NCI-H128 (cell line): ENCODE data around the gene RPS6KC1.
A peak's percentile ranks its signal among the peaks of the same experiment; 100 is the strongest.
"Not testable (repeated sequence)": the region's sequence is repeated elsewhere in the genome, so short reads cannot be mapped to it uniquely, and the experiment has no call there.

Experiments used
- DNase-seq: peaks from one replicate; lab custom pipeline; 2025; ENCODE audit not compliant: unreplicated experiment; lab: John Stamatoyannopoulos, UW

Gene RPS6KC1, protein sequence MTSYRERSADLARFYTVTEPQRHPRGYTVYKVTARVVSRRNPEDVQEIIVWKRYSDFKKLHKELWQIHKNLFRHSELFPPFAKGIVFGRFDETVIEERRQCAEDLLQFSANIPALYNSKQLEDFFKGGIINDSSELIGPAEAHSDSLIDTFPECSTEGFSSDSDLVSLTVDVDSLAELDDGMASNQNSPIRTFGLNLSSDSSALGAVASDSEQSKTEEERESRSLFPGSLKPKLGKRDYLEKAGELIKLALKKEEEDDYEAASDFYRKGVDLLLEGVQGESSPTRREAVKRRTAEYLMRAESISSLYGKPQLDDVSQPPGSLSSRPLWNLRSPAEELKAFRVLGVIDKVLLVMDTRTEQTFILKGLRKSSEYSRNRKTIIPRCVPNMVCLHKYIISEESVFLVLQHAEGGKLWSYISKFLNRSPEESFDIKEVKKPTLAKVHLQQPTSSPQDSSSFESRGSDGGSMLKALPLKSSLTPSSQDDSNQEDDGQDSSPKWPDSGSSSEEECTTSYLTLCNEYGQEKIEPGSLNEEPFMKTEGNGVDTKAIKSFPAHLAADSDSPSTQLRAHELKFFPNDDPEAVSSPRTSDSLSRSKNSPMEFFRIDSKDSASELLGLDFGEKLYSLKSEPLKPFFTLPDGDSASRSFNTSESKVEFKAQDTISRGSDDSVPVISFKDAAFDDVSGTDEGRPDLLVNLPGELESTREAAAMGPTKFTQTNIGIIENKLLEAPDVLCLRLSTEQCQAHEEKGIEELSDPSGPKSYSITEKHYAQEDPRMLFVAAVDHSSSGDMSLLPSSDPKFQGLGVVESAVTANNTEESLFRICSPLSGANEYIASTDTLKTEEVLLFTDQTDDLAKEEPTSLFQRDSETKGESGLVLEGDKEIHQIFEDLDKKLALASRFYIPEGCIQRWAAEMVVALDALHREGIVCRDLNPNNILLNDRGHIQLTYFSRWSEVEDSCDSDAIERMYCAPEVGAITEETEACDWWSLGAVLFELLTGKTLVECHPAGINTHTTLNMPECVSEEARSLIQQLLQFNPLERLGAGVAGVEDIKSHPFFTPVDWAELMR

DNA sequence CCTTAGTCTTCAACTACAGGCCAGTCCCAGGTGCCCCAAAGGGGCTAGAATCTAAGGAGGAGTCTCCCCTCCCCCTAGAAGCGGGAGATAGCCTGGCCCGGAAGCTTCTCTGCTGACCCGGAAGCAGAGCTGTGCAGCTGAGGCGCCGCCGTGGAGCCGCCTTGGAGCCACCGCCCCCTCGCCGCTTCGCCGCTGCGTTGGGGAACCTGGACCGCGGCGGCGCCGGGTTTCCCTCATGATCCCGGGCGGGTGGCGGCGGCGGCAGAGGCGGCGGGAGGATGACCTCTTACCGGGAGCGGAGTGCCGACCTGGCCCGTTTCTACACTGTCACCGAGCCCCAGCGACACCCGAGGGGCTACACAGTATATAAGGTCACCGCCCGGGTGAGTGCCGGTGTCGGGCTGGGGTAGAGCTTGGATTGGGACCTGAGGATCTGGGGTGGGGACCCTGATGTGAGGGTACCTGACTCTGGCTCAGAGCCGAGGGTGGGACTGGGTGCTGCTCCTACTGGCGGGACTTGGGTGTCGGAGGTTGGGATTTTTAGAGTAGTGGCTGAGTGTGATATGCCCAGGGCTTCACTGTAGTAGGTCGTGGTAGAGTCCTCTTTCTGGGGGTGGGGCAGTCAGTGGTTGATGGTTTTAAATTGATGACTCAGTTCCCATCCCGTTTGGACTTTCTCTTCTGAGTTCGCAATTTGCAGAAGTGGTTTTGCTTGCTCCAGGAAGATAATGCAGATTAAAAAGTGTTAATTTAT is at the start of gene RPS6KC1:
TSS of gene RPS6KC1 (plus strand) at position 115 of the 754 bp plus-strand sequence. CDS start at position 279, 164 bp downstream.
- DNase-seq = peak; percentile 36

DNA sequence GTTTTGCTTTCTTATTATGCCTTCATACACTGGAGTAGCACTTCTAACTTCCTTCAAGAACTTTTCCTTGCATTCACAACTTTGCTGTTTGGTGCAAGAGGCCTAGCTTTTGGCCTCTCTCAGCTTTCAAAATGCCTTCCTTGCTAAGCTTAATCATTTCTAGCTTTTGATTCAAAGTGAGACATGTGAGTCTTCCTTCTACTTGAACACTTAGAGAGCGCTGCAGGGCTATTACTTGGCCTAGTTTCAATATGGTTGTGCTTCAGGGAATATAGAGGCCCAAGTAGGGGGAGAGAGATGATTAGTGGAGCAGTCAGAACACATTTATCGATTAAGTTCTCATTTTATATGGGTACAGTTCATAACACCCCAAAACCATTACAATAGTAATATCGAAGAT is 47.8 kb upstream of the RPS6KC1 start:
- no peak for DNase-seq

DNA sequence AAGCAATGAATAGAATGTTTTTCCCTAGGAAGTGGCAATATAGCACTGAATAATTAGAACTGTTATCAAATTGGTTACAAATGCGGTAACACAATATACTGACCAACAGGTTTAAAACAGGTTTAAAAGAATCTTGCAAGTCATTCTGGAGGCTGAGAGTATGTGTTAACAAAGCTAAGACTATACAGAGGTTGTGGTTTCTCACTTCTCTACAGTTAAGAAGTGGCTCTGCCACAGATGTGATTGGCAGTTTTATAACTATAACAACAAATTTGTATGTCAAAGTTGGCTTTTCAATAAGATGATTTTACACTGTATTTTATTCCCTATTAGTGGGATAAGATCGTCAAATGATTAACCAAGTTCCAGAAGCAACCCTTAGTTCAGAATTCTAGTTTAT is 42.5 kb upstream of the RPS6KC1 start:
- no peak for DNase-seq

DNA sequence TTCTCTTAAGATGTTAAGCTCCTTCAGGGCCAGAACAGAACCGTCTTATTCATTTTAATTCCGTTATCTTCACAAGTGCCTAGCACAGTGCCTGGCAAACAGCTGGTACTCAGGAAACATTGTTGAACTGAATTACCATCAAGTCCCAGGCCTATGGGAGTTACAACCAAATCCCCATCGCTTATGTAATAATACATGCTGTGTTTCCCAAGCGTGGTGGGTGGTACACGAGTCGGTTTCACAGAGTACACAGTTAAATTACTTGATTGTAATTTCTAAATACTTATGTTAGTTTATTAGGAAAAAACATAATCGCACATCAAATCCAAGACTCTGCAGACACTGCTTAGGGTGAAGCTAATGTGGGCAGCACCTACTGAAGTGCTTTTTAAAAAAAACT is 36.4 kb upstream of the RPS6KC1 start:
- DNase-seq = no peak

DNA sequence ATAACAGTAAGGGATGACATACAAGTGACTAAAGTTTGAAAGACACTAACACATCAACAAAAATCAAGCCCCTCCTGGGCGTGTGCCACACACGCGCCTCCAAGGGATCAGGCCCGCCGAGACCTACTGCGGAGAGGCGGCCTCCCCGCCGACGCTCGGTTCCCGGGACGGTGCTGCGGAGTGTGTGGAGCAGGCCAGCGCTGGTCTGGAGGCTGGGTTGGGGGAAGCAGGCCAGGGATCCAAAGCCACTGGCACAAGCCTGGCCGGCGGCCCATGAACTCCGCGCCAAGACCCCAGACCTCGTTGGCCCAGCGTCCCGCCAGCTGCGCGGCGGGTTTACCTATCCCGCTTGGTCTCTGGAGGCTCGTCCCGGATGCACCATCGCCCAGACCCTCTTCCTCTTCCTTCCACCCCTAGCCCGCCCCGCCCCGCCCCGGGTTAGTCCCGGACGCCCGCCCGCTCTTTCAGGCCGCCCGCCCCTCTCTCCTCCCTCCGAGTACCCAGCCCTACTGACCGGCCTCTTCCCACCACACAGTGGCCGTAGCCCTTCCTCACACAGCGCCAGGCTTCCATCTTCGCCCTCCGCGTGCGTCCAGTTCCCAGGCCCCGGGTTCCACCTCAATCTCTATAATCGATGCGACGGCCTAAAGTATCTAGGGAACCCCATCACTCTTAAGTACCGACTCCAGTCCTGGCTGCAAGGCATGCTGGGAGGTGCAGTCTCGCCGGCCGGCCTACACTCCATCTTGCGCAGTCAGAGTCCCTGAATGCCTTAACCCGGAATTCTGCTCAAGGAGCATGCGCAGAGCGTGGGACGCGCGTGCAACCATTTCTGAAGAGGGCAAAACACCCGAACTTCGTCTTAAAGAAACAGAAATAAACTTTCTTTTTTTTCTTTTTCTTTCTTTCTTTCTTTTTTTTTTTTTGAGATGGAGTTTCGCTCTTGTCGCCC is 35.7 kb upstream of the RPS6KC1 start, which contains the start of gene ANGEL2:
TSS of gene ANGEL2 (minus strand) at position 769 of the 952 bp plus-strand sequence. CDS start at position 573, 196 bp downstream.
- peak; percentile 97 for DNase-seq

DNA sequence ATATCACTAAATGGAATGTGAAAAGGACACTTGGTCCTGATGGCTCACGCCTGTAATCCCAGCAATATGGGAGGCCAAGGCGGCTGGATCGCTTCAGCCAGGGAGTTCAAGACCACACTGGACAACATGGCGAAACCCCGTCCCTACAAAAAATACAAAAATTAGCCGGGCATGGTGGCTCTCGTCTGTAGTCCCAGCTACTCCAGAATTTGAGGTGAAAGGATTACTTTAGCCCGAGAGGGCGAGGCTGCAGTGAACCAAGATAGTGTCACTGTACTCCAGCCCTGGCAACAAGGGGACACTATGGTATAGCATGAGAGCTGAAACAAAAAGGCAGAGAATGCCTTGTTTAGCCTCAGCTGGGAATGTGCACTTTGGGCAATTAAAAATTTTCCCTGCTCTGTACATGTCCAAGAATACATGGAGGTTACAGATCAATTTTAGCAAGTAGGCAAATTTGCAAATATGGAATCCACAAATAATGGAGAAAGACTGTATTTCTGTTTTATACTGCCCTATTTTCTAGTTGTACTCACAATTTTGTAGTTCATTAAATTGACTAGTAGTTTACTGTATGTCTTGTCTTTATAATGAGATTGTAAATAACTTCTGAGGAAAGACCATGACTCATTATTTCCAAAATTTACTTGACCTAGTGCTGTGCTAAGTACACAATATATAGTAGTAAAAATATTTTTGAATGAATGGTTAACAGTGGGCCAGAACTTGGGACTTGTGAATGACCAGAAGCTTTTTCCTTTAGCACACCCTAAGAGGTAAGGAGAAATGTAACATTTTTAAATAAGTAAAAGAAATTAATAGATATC is 33.4 kb upstream of the RPS6KC1 start:
- DNase-seq = no peak

DNA sequence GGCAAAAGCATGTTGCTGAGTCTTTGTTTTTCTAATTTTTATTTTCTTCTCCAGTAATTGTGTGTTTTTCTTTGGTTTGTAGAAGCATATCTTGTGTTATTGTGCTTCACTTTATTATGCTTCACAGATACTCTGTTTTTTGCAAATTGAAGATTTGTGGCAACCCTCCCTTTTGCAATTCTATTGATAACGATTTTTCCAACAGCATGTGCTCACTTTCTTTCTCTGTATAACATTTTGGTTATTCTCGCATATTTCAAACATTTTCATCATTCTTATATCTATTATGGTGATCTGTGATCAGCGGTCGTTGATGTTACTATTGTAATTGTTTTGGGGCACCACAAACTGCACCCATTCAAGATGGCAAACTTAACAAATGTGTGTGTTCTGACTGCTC is 31.6 kb upstream of the RPS6KC1 start:
- DNase-seq = no peak

DNA sequence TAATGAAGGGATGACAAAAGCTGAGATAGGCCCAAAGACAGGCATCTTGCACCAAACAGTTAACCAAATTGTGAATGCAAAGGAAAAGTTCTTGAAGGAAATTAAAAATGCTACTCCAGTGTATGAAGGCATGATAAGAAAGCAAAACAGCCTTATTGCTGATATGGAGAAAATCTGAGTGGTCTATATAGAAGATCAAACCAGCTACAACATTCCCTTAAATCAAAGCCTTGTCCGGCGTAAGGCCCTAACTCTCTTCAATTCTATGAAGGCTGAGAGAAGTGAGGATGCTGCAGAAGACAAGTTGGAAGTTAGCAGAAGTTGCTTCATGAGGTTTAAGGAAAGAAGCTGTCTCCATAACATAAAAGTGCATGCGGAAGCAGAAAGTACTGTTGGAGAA is 31.0 kb upstream of the RPS6KC1 start:
- DNase-seq = no peak

DNA sequence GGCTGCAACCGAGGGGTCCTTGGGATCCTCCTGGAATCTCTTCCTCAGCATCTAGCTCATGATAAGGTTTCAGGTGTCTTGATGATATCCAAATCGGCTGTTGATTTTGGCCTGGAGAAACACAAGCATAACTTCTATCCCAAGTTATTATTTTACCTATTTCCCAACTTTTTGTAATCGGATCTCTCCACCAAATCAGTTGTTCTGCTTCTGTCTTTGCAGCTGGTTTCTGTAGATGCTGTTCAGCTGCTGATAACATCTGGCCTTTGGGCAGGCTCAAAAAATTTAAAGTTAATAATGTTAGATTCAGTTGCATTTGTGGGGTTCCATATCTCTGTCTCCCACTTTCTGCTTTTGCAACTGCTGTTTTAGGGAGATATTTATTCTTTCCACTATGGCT is 24.0 kb upstream of the RPS6KC1 start:
- DNase-seq = not testable (repeated sequence)

DNA sequence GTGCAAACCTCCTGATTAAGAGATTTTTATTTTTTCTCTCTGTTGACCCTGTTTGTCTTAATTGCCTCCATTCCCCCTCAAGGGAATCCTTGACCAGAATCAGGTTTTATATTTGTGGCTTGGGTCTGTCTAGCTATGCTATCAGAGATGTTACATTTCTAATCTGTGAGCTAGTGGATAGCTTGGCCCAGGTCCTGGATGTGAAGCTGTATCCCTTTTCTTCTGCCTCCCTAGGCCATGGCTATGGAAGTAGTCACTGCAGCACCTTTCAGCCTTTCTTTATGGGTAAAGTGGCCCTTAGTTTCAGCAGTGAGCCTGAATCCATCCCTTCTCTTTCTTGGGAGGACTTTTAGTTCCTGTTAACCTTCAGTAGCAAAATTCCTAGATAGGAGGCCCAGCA is 18.4 kb upstream of the RPS6KC1 start:
- DNase-seq = no peak

DNA sequence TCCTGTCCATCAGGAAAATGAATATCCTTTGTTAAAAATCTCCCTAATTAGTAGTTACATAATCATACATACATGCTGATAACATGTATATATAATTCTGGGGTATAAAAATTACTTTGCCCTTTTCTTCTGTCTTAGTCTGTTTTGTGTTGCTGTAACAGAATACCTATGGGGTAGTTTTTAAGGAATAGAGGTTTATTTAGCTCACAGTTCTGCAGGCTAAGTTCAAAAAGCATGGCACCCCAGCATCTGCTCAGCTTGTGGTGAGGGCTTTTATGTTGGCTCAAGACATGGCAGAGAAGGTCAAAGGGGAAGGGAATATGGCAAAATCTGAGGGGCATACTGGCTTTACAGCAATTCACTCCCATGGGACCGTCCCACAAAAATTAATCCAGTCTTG is 16.3 kb upstream of the RPS6KC1 start:
- no peak for DNase-seq

DNA sequence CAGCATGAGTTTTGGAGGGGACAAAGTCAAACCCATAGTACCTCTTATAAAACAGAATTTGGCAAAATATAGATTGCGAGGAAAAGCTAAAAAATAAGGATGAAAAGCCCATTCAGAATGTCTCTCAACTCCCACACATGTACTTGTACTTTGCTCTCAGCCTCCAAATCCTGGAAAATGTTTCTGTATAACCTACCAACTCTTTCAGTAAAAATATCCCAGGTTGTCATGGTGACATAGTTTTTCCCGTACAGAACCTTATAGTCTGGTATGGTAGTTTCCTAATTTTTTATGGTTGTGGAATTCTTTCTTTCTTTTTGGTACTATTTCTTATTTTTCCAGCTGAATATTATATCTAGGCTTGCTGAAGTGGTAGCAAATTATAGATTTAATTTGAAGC is 15.5 kb upstream of the RPS6KC1 start:
- no peak for DNase-seq

DNA sequence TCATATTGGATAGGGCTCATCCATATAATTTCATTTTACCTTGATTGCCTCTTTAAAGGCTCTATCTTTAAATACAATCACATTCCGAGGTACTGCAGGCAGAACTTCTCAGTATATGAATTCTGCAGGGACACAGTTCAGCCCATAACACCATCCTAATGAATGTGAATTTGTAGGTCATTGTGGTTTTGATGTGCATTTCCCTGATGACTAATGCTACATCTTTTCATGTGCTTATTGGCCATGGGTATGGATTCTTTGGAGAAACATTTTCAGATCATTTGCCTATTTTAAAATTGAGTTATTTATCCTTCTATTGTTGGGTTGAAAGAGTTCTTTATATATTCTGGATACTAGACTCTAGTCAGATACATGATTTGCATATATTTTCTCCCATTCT is 9.6 kb upstream of the RPS6KC1 start:
- DNase-seq = no peak

DNA sequence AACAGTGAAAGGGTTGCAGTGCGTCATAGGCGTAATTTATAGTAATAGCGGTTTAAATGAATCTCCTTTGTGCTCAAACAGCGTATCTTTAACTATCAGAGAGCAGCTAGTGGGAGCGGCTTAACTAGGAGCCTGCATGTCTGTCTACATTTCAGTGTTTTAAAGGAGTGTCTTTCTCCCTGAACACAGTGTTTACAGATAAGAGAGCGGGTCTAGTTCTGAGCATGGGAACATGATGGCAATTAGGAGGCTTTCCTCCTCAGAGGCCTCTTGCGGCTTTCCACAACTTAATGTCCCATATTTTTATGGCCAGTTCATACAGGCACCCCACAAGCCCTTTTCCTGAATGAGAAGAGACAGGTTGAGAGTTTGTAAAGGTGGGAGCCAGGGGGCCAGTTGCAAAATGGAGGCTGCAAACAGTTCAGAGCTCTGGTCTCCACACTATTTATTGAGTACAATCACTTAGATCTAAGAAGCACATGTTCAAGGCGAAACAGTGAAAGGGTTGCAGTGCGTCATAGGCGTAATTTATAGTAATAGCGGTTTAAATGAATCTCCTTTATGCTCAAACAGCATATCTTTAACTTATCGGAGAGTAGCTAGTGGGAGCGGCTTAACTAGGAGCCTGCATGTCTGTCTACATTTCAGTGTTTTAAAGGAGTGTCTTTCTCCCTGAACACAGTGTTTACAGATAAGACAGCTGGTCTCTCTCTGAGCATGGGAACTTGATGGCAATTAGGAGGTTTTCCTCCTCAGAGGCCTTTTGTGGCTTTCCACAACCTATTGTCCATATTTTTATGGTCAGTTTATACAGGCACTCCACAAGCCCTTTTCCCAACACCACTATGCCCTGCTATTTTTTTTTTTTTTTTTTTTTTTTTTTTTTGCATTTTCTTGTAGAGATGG is 5.5 kb upstream of the RPS6KC1 start:
- not testable (repeated sequence) for DNase-seq

DNA sequence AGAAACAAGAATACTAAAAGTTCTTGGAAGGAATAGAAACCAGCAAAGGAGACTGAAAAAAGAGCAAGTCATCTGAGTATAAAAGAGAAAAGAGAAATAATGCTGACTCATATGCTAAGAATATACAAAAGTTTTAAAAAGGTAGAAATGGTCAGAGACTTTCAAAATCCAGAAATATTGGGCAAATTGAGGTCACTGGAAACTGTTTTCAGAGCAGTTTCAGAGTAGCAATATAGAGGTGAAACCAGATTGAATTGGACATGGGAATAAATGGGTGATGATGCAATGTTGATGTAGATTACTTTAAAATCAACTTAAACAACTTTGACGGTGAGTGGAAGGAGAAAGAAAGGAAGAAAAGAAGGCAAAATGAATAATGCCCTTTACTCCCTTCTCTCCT is 1.8 kb upstream of the RPS6KC1 start:
- DNase-seq = no peak

DNA sequence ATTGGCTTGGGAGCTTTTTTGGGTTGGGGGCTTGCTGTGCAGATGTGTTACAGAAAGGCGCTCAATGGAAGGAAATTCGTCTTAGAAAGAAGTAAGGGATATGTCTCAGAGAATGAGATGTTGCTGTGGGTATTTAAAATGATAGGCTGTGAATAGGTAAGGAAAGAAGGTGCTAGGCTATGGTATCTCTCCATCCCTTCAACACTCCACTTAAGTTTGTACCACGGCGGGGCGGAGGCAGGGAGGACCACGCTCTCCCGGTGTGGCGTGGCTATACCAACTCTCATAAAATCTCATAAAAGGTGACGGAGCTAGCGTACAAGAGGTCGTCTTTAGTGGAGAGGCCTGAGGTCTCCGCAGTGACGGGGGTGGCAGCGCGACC is 305 bp upstream of the RPS6KC1 start:
- no peak for DNase-seq

DNA sequence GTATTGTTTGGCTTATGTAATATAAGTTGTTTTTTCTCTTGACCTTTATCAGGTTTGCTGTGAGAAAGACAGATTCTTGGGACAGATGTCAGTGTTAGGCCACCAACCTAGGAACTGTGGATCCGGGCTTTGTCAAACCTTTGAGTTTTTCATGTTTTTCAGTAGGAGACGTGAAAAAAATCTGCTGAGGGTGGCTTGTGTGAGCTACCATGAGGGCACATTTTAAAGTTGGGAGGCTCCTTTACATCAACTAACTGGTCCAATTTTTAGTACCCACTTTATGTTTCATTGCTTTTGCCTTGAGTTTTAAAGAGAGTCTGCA is 801 bp downstream of the RPS6KC1 start:
- DNase-seq = no peak

DNA sequence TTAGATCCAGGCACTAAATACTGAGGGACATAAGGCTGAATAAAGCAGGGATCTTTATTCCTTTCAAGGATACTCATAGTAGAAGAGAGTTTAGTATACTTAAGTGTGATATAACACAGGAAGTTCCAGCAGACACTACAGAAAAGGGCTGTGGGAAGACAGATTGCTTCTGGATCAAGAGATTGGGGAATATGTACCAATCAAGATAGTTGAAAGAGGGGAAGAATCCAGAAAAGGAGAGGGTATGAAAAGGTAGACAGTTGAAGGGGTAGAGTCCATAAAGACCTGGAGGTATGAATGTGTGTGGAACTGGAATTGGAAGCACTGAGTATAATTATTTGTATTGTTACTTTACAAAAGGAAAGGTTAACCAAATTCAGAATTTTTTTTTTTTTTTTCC is 2.4 kb downstream of the RPS6KC1 start:
- no peak for DNase-seq
